GM18526 (cell line): ENCODE measurements around the gene STK39.

Experiments used
- POLR2A ChIP-seq: IDR thresholded peaks from 3 replicates; pipeline ENCODE4 v1.6.1; 2011; ENCODE audit not compliant: insufficient read length; ENCODE audit errors: extremely low read depth

The STK39 gene

GRCh38 chr2:168222088-168222487 lies 25.3 kb downstream of the STK39 start:
- TF ChIP-seq POLR2A = no peak

DNA sequence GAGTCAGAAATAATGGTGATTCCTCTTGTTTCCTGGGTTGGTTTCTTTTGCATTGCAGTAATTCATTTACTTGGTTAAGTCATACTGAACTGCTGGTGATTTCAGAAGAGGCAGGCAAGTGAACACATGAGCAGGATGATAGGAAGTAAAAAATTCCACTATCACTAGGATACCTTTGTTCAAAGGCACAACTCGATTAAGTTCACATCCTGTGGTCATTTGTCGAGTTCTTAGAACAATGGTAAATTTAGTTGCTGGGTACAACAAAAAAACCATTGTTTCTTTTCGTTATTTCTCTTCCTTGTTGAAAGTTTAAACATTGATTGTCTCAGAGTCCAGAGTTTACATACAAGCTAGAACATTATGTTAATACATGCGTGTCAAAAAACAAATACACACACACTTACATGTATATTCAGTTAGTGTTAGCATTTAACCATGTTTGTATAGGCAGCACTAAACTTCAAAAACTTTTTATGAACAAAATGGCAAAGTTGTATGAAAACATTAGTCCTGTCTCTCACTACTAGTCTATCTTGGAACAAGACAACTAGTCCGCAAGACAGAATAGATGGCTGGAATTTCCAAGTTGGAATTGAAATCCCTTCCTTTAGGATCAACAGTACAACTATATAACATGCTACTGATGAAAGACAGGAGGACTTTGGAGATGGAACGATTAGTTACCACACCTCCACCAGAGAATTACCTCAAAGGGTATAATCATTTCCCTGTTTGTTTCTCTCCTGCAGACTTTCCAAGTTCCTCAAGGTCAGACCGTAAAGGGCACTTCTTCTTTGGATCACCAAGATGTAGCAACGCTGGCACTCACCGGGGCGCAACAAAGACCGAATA lies 26.2 kb downstream of the STK39 start:
- no peak for TF ChIP-seq POLR2A

DNA sequence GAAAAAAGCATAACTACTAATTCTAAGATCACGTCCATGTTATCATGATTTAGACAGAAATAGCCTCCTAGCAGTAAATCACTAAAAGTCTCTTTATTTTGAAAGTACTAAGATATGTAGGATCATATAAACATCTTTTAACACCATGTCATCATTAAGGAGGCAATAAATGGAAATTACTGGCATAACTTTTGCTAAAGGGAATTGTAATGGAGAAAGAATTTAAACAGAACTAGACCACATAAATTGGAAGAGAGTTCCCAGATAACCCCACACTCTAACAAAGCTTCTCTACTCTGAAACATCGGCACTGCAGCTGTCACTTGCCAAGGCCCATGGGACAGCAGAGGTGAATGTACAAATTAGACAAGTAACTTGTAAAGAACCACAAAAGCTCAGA lies 29.5 kb downstream of the STK39 start:
- TF ChIP-seq POLR2A = no peak

- TF ChIP-seq POLR2A = no peak
These were observed 30.9 kb downstream of the STK39 start for GRCh38 chr2:168216351-168217005.

DNA sequence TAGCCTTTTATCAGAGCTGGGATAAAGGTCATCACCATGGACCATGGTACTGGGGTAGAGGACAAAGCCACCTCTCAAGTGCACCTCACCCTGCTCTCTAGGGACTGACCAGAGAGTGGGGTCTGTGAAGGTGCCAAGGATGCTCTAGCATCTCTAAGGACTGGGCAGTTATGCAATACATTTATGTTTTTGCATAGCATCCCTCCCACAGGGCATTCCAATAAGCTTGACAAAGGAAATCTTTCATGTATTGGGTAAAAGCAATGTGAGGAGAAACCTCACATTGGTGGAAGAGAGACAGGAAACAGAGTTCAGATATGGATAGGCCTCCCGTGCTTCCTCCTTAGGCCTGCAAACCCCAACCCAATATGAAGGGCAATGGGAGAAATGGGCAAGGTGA lies 31.6 kb downstream of the STK39 start:
- TF ChIP-seq POLR2A = no peak

- TF ChIP-seq POLR2A = no peak
These were observed 34.5 kb downstream of the STK39 start for GRCh38 chr2:168212866-168213265.

- no peak for TF ChIP-seq POLR2A
These were observed 35.2 kb downstream of the STK39 start for GRCh38 chr2:168212167-168212566.

GRCh38 chr2:168211664-168212163 lies 35.7 kb downstream of the STK39 start:
- TF ChIP-seq POLR2A = no peak

DNA sequence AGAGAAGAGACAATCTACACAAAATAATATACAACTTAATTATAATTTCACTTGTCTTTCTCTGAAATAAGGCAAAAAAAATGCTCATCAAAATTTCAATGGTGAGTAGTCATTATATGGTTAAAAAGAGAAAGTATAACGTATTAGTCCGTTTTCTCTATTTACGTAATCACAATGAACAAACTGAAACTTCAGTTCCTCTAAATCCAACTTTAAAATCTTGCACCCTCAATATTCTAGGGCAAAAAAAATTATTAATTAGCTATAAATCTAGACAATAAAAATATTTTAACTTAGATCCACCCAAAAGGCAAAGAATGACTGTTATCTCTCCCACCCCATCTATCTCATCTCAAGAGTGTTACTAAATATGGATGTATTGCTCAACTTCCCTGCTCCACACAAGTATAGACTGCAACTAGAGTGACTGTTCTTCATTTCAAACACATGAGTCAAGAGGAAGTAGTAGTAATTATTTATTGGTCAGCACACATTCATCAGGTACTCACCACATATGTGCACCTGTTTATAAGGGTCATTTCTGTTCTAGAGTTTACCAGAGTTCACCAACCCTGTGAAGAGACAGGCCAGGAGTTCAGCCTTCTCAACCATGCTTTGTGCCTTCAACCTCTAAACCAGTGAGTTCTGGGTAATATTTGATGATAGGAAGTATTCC lies 36.4 kb downstream of the STK39 start:
- no peak for TF ChIP-seq POLR2A

DNA sequence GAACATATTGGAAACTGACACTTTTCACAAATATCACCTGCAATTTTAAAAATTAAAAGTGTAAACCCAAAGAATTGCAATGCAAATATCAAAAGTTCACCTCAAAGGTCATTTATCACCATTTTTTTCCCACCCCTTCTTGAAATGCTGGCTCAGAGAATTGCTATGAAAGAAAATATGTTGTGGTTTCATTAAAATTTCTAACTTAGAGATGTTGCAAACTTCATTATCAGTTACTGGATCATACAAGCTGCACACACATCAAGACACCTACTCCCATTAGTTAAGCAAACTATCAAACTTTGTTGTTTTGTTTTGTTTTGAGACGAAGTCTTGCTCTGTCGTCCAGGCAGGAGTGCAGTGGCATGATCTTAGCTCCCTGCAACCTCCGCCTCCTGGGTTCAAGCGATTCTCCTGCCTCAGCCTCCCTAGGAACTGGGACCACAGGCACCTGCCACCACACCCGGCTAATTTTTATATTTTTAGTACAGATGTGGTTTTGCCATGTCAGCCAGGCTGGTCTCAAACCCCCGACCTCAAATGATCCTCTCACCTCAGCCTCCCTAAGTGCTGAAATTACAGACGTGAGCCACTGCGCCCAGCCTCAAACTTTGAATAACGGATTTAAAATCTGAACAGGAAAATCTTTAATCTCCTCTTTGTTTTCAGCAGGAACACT lies 37.0 kb downstream of the STK39 start:
- no peak for TF ChIP-seq POLR2A

GRCh38 chr2:168208652-168209051 lies 38.7 kb downstream of the STK39 start:
- TF ChIP-seq POLR2A = no peak

DNA sequence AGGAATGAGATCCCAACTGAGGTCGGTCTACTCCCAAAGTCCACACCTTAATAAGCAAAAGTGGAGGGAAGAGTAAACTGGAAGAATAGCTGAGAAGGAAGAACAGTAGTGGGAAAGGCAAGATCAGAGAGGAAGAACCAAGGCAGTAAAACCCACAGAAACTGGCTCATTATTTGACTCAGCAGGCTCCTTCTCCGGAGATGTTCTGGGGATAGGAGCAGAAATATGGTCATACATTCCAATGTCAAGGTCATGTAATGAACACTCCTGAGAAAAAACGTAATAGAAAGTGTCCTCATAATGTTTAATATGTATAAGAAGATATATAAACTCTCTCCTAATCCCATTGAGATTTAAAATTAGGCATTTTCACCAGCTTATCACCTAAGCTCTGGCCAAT lies 39.5 kb downstream of the STK39 start:
- TF ChIP-seq POLR2A = no peak

DNA sequence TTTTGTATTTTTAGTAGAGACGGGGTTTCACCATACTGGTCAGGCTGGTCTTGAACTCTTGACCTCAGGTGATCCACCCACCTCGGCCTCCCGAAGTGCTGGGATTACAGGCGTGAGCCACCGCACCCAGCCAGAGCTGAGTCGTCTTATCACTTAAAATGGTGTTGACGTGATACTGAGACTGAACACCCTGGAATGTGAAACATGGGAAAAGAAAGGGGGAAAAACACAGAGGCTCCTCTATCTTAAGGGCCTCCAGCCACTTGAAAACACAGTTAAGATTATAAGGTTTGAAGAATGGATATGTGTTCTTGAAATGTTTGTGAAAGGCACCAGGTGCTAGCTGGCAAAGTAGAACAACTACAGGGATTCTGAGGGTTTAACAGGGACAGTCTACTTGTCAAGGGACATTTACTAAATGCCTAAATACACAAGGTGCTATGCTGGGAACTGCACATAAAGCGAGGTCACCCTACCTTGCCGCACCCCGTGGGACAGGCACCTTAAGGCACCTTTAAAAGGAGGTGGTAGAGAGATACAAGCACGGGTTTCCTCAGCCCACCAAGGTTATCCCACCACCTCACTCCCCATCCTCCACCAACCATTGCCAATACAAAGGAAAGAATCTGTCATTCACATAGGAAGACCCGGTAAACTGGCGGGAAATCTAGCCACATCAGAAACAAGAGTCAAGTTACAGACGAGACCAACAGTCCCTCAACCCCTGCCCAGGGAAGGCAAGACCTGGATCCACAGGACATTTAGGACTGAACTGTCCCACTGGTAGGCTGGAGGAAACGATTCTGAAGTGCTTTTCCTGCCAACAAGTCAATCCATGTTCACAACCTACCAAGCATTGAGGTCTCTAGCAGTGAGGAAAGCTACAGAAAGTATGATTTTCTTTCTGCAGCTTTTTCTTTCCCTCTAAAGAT lies 43.4 kb downstream of the STK39 start:
- TF ChIP-seq POLR2A = no peak

- TF ChIP-seq POLR2A = no peak
These were observed 45.7 kb downstream of the STK39 start for GRCh38 chr2:168201584-168202116.
